Neural cell (in vitro differentiated cells): Measurements from ENCODE around the gene TICRR. TPM values are rescaled to one million over a fixed set of nuclear protein-coding genes. Genes with fewer than 3 reads are reported as not detected.

ENCODE experiments used
- H2AFZ ChIP-seq: fragments of 200-600, 300-800 bp; sonication (generic), shearing (Covaris generic); 2 replicates; pipeline ENCODE4 v1.6.0; 2014; ENCODE audit warnings: low read depth, mild to moderate bottlenecking, antibody characterized with exemption, low read length, moderate library complexity
- H3F3A ChIP-seq: fragments of 200-600 bp; shearing (Covaris generic); 2 replicates; pipeline ENCODE4 v1.6.1; 2016; ENCODE audit warnings: mild to moderate bottlenecking, moderate library complexity, mixed read lengths, antibody characterized with exemption, low read length; ENCODE audit not compliant: insufficient read depth, poor library complexity, severe bottlenecking
- H3K27ac ChIP-seq: fragments of 200-600, 300-800 bp; sonication (generic), shearing (Covaris generic); 2 replicates; pipeline ENCODE4 v1.5.1; 2014; ENCODE audit warnings: mild to moderate bottlenecking, low read length, moderate library complexity
- H3K27me3 ChIP-seq: fragments of 300-800, 200-600 bp; sonication (generic), shearing (Covaris generic); 2 replicates; pipeline ENCODE4 v1.6.0; 2014; ENCODE audit warnings: mild to moderate bottlenecking, low read depth, low read length, moderate library complexity; ENCODE audit not compliant: insufficient read depth
- H3K36me3 ChIP-seq: fragments of 300-800, 200-600 bp; sonication (generic), shearing (Covaris generic); 2 replicates; pipeline ENCODE4 v1.5.1; 2014; ENCODE audit warnings: mild to moderate bottlenecking, antibody characterized with exemption, low read length, moderate library complexity; ENCODE audit not compliant: insufficient read depth
- H3K4me2 ChIP-seq: fragments of 300-800, 200-600 bp; sonication (generic), shearing (Covaris generic); 2 replicates; pipeline ENCODE4 v1.6.0; 2014; ENCODE audit warnings: mild to moderate bottlenecking, low read length
- H3K4me3 ChIP-seq: fragments of 300-800, 200-600 bp; sonication (generic), shearing (Covaris generic); 2 replicates; pipeline ENCODE4 v1.5.1; 2014; ENCODE audit warnings: mild to moderate bottlenecking, low read length, moderate library complexity
- H3K79me2 ChIP-seq: fragments of 200-600 bp; shearing (Covaris generic); replicated peaks from 2 replicates; pipeline ENCODE4 v1.6.0; 2014; ENCODE audit warnings: mild to moderate bottlenecking, low read length, moderate library complexity; ENCODE audit not compliant: insufficient read depth
- H3K9ac ChIP-seq: fragments of 300-800, 200-600 bp; sonication (generic), shearing (Covaris generic); 2 replicates; pipeline ENCODE4 v1.6.1; 2016; ENCODE audit warnings: mild to moderate bottlenecking, low read length, mixed read lengths
- H3K9me2 ChIP-seq: fragments of 200-600 bp; shearing (Covaris generic); 2 replicates; pipeline ENCODE4 v1.6.1; 2016; ENCODE audit warnings: mild to moderate bottlenecking, low read length, mixed read lengths; ENCODE audit not compliant: insufficient read depth
- H3K9me3 ChIP-seq: fragments of 200-600, 300-800 bp; sonication (generic), shearing (Covaris generic); 2 replicates; pipeline ENCODE4 v1.6.1; 2016; ENCODE audit warnings: mild to moderate bottlenecking, mixed run types, low read length, moderate library complexity, mixed read lengths
- H4K20me1 ChIP-seq: fragments of 200-600 bp; shearing (Covaris generic); 2 replicates; pipeline ENCODE4 v1.6.1; 2016; ENCODE audit warnings: mild to moderate bottlenecking, mixed run types; ENCODE audit not compliant: insufficient read depth
- EP300 ChIP-seq: fragments of 450-650 bp; conservative IDR thresholded peaks from 2 replicates; pipeline ENCODE4 v1.6.1; 2014; ENCODE audit warnings: antibody characterized with exemption, mild to moderate bottlenecking, moderate library complexity; ENCODE audit not compliant: poor library complexity, severe bottlenecking
- EZH2 ChIP-seq: fragments of 200-600, 300-800 bp; shearing (Covaris generic), sonication (generic); IDR thresholded peaks from 2 replicates; pipeline ENCODE4 v1.6.1; 2014; ENCODE audit warnings: antibody characterized with exemption, low read length, borderline replicate concordance, mild to moderate bottlenecking; ENCODE audit not compliant: insufficient read depth, poor library complexity, severe bottlenecking
- MXI1 ChIP-seq: fragments of 450-650 bp; conservative IDR thresholded peaks from 2 replicates; pipeline ENCODE4 v1.6.1; 2014; ENCODE audit warnings: antibody characterized with exemption, mild to moderate bottlenecking; ENCODE audit not compliant: poor library complexity, severe bottlenecking
- POLR2AphosphoS5 ChIP-seq: IDR thresholded peaks from 2 replicates; pipeline ENCODE4 v1.6.1; 2012
- RAD21 ChIP-seq: fragments of 450-650 bp; conservative IDR thresholded peaks from 2 replicates; pipeline ENCODE4 v1.6.1; 2014; ENCODE audit warnings: antibody characterized with exemption, mild to moderate bottlenecking, moderate library complexity
- SMC3 ChIP-seq: fragments of 450-650 bp; conservative IDR thresholded peaks from 2 replicates; pipeline ENCODE4 v1.6.1; 2014; ENCODE audit warnings: antibody characterized with exemption, mild to moderate bottlenecking, moderate library complexity; ENCODE audit not compliant: poor library complexity
- TAF1 ChIP-seq: IDR thresholded peaks from 2 replicates; pipeline ENCODE4 v1.6.1; 2012; ENCODE audit warnings: low read depth
- polyA plus RNA-seq: library from polyadenylated mRNA; depleted of rRNA; stranded (reverse); fragments of >200 nt; gene quantifications from 2 replicates; pipeline ENCODE4 v1.2.3, GENCODE V29; 2014
- TF ChIP-seq, protein P1 (sequence below): IDR thresholded peaks from 2 replicates; pipeline ENCODE4 v1.6.1; 2012; ENCODE audit warnings: borderline replicate concordance
- TF ChIP-seq, protein P2 (sequence below): fragments of 450-650 bp; IDR thresholded peaks from 2 replicates; pipeline ENCODE4 v1.5.1; 2014; ENCODE audit warnings: antibody characterized with exemption, mild to moderate bottlenecking, moderate library complexity; ENCODE audit not compliant: poor library complexity, severe bottlenecking

TICRR gene
- polyA plus RNA-seq, 1 donor from 2014 or later = 0.36 TPM

GRCh38 chr15:89654301-89654761 lies 79.1 kb downstream of the TICRR start:
- no peak overlapping the region for H3K27ac ChIP-seq
- H3K36me3 ChIP-seq = no peaks in the 10 kb centered on the region
- no peaks in the 10 kb centered on the region for H3F3A ChIP-seq
- H3K4me3 ChIP-seq = peak overlapping the region; percentile 95
- no peaks in the 10 kb centered on the region for H3K27me3 ChIP-seq
- H2AFZ ChIP-seq = peak overlapping the region; percentile 69
- no peak for TF ChIP-seq EP300
- no peak for TF ChIP-seq POLR2AphosphoS5
- TF ChIP-seq RAD21 = no peak
- TF ChIP-seq MXI1 = no peak
- H3K79me2 ChIP-seq = no peaks in the 10 kb centered on the region
- peak overlapping the region; percentile 68 for H3K9ac ChIP-seq
- H4K20me1 ChIP-seq = no peaks in the 10 kb centered on the region
- no peaks in the 10 kb centered on the region for H3K9me2 ChIP-seq
- peak overlapping the region; percentile 84 for H3K4me2 ChIP-seq
- no peaks in the 10 kb centered on the region for H3K9me3 ChIP-seq

GRCh38 chr15:89654847-89655805 lies 79.9 kb downstream of the TICRR start, which contains the start of gene KIF7:
KIF7 (minus strand) TSS chr15:89655467; CDS start chr15:89652930, 2,537 bp downstream.
- Histone ChIP-seq H3K9ac (peak within 1 kb of the TSS; percentile 68), H4K20me1 (no peaks in the 10 kb centered on the region), H3K79me2 (no peaks in the 10 kb centered on the region), H3K4me2 (peak within 1 kb of the TSS; percentile 84), H3K9me3 (no peaks in the 10 kb centered on the region), H3K36me3 (no peaks in the 10 kb centered on the region), H3K27me3 (no peaks in the 10 kb centered on the region), H3K9me2 (no peaks in the 10 kb centered on the region), H3F3A (no peaks in the 10 kb centered on the region), H2AFZ (peak within 1 kb of the TSS; percentile 69), H3K27ac (no peak within 1 kb of the TSS), H3K4me3 (peak within 1 kb of the TSS; percentile 95)
- TF ChIP-seq SMC3 (no peak), EP300 (no peak), POLR2AphosphoS5 (peak; percentile 60), TAF1 (no peak), EZH2 (no peak), RAD21 (no peak), MXI1 (peak; percentile 59)
- TF ChIP-seq, protein P1, sequence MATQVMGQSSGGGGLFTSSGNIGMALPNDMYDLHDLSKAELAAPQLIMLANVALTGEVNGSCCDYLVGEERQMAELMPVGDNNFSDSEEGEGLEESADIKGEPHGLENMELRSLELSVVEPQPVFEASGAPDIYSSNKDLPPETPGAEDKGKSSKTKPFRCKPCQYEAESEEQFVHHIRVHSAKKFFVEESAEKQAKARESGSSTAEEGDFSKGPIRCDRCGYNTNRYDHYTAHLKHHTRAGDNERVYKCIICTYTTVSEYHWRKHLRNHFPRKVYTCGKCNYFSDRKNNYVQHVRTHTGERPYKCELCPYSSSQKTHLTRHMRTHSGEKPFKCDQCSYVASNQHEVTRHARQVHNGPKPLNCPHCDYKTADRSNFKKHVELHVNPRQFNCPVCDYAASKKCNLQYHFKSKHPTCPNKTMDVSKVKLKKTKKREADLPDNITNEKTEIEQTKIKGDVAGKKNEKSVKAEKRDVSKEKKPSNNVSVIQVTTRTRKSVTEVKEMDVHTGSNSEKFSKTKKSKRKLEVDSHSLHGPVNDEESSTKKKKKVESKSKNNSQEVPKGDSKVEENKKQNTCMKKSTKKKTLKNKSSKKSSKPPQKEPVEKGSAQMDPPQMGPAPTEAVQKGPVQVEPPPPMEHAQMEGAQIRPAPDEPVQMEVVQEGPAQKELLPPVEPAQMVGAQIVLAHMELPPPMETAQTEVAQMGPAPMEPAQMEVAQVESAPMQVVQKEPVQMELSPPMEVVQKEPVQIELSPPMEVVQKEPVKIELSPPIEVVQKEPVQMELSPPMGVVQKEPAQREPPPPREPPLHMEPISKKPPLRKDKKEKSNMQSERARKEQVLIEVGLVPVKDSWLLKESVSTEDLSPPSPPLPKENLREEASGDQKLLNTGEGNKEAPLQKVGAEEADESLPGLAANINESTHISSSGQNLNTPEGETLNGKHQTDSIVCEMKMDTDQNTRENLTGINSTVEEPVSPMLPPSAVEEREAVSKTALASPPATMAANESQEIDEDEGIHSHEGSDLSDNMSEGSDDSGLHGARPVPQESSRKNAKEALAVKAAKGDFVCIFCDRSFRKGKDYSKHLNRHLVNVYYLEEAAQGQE = no peak
- TF ChIP-seq, protein P2, sequence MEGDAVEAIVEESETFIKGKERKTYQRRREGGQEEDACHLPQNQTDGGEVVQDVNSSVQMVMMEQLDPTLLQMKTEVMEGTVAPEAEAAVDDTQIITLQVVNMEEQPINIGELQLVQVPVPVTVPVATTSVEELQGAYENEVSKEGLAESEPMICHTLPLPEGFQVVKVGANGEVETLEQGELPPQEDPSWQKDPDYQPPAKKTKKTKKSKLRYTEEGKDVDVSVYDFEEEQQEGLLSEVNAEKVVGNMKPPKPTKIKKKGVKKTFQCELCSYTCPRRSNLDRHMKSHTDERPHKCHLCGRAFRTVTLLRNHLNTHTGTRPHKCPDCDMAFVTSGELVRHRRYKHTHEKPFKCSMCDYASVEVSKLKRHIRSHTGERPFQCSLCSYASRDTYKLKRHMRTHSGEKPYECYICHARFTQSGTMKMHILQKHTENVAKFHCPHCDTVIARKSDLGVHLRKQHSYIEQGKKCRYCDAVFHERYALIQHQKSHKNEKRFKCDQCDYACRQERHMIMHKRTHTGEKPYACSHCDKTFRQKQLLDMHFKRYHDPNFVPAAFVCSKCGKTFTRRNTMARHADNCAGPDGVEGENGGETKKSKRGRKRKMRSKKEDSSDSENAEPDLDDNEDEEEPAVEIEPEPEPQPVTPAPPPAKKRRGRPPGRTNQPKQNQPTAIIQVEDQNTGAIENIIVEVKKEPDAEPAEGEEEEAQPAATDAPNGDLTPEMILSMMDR = no peak
